HK-2 (cell line): ENCODE measurements around the gene PAPSS1.
A peak's percentile ranks its signal among the peaks of the same experiment; 100 is the strongest.
"Not testable (repeated sequence)": the region's sequence is repeated elsewhere in the genome, so short reads cannot be mapped to it uniquely, and the experiment has no call there.

Experiments used
- DNase-seq: peaks from one replicate; pipeline ENCODE4 v3.0.0-alpha.2; 2018; ENCODE audit not compliant: unreplicated experiment

Gene PAPSS1

GRCh38 chr4:107726131-107726925 is 6.3 kb upstream of the PAPSS1 start:
- not testable (repeated sequence) for DNase-seq

- no peak for DNase-seq
These were observed 5.3 kb upstream of the PAPSS1 start for GRCh38 chr4:107725281-107725859.

- DNase-seq: not testable (repeated sequence)
These were observed 3.3 kb upstream of the PAPSS1 start for GRCh38 chr4:107723331-107723730.

- no peak for DNase-seq
These were observed 1.5 kb upstream of the PAPSS1 start for GRCh38 chr4:107721436-107722100.

GRCh38 chr4:107719207-107719921 is 670 bp downstream of the PAPSS1 start:
- DNase-seq: peak; percentile 62

GRCh38 chr4:107718351-107718965 is 1.6 kb downstream of the PAPSS1 start:
- no peak for DNase-seq

- DNase-seq: no peak
These were observed 5.8 kb downstream of the PAPSS1 start for GRCh38 chr4:107714256-107714655.

- DNase-seq: no peak
These were observed 7.8 kb downstream of the PAPSS1 start for GRCh38 chr4:107712236-107712635.

GRCh38 chr4:107711831-107712230 is 8.2 kb downstream of the PAPSS1 start:
- no peak for DNase-seq

- DNase-seq: no peak
These were observed 9.3 kb downstream of the PAPSS1 start for GRCh38 chr4:107710493-107711459.

GRCh38 chr4:107709916-107710315 is 10.1 kb downstream of the PAPSS1 start:
- DNase-seq: no peak

- DNase-seq: no peak
These were observed 11.8 kb downstream of the PAPSS1 start for GRCh38 chr4:107708225-107708624.

- no peak for DNase-seq
These were observed 14.1 kb downstream of the PAPSS1 start for GRCh38 chr4:107705742-107706556.

- no peak for DNase-seq
These were observed 18.5 kb downstream of the PAPSS1 start for GRCh38 chr4:107701565-107701964.

GRCh38 chr4:107699466-107700206 is 20.4 kb downstream of the PAPSS1 start:
- DNase-seq: no peak

GRCh38 chr4:107696187-107696586 is 23.8 kb downstream of the PAPSS1 start:
- DNase-seq: not testable (repeated sequence)

- DNase-seq: no peak
These were observed 26.9 kb downstream of the PAPSS1 start for GRCh38 chr4:107693132-107693531.

- DNase-seq: no peak
These were observed 27.8 kb downstream of the PAPSS1 start for GRCh38 chr4:107692202-107692601.

- DNase-seq: no peak
These were observed 28.7 kb downstream of the PAPSS1 start for GRCh38 chr4:107691378-107691777.
